HG03159 (cell line): ENCODE measurements around the gene STRADB.
"Not testable (repeated sequence)": the region's sequence is repeated elsewhere in the genome, so short reads cannot be mapped to it uniquely, and the experiment has no call there.

ENCODE experiments used
- ATAC-seq: cut with Tn5 transposase; IDR thresholded peaks from one replicate; pipeline ENCODE4 v1.9.1; 2021; ENCODE audit warnings: mild to moderate bottlenecking, moderate library complexity; ENCODE audit not compliant: unreplicated experiment

The STRADB gene

GRCh38 chr2:201465524-201465971, 14.0 kb downstream of the STRADB start:
- ATAC-seq = no peak

- ATAC-seq = no peak
These were observed 14.6 kb downstream of the STRADB start for GRCh38 chr2:201466050-201466675.

GRCh38 chr2:201467666-201468065, 16.1 kb downstream of the STRADB start:
- ATAC-seq = no peak

- no peak for ATAC-seq
These were observed 19.5 kb downstream of the STRADB start for GRCh38 chr2:201470821-201471731.

GRCh38 chr2:201471732-201472393, 20.3 kb downstream of the STRADB start:
- ATAC-seq = no peak

- ATAC-seq = no peak
These were observed 20.9 kb downstream of the STRADB start for GRCh38 chr2:201472411-201472810.

GRCh38 chr2:201482543-201482942, 31.0 kb downstream of the STRADB start:
- no peak for ATAC-seq

- no peak for ATAC-seq
These were observed 31.8 kb downstream of the STRADB start for GRCh38 chr2:201483342-201483741.

GRCh38 chr2:201483758-201484157, 32.2 kb downstream of the STRADB start:
- ATAC-seq = not testable (repeated sequence)

GRCh38 chr2:201484805-201485204, 33.3 kb downstream of the STRADB start:
- no peak for ATAC-seq

GRCh38 chr2:201490291-201490690, 38.8 kb downstream of the STRADB start:
- ATAC-seq = no peak

GRCh38 chr2:201496785-201497184, 45.2 kb downstream of the STRADB start:
- no peak for ATAC-seq

GRCh38 chr2:201500534-201500933, 49.0 kb downstream of the STRADB start:
- no peak for ATAC-seq

GRCh38 chr2:201502713-201503112, 51.2 kb downstream of the STRADB start:
- ATAC-seq = no peak

GRCh38 chr2:201507725-201508124, 56.2 kb downstream of the STRADB start:
- ATAC-seq = no peak

- ATAC-seq = no peak
These were observed 61.7 kb downstream of the STRADB start for GRCh38 chr2:201513271-201513670.

GRCh38 chr2:201515573-201516246, 64.2 kb downstream of the STRADB start:
- ATAC-seq = no peak

GRCh38 chr2:201517094-201517493, 65.6 kb downstream of the STRADB start:
- ATAC-seq = no peak

GRCh38 chr2:201520201-201520600, 68.7 kb downstream of the STRADB start:
- ATAC-seq = no peak

- ATAC-seq = no peak
These were observed 71.4 kb downstream of the STRADB start for GRCh38 chr2:201522965-201523364.

- ATAC-seq = no peak
These were observed 72.0 kb downstream of the STRADB start for GRCh38 chr2:201523506-201523905.
